ENCODE data around the gene FLT3.
"Not testable (repeated sequence)": the region's sequence is repeated elsewhere in the genome, so short reads cannot be mapped to it uniquely, and the experiment has no call there.

FLT3 gene

DNA sequence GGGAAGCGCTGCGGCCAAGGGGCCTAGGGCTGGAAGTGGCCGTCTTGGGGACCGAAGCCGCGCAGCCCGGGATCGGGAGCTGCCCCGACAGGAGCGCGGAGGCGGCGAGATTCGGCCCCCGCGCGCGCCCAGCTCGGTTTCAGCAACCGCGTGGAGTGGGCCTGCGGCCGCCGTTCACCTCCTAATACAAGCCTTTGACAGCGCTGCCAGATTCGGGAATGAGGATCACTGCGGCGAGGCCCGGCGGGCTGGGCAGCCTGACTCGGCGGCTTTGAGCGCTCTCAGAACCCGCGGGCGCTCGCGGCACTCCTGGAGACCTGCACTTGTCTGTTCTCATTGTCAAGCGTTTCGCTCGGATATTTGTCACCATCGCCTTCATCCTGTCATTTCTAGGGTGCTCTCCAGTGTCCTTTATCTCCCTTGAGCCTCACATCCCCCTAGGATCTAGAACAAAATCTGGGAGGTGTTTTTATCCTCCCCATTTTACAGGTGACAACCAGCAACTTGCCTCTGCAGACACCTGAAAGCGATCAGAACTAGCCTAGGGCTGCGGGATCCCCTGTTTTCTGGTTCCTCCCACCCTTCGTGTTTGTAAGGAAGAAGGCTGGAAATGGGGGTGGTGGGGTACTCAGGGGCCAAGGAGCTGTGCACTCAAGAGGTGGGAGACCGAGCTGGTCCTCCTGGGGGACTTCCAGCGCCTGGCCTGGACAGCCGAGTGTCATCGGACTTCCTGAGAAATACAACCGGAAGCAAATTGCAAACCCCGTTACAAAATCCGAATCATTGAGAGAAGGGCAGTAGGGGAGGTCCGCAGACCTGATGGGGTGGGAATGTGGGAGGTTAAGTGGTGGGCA, 129.8 kb downstream of the FLT3 start:
- no peak for DNase-seq

DNA sequence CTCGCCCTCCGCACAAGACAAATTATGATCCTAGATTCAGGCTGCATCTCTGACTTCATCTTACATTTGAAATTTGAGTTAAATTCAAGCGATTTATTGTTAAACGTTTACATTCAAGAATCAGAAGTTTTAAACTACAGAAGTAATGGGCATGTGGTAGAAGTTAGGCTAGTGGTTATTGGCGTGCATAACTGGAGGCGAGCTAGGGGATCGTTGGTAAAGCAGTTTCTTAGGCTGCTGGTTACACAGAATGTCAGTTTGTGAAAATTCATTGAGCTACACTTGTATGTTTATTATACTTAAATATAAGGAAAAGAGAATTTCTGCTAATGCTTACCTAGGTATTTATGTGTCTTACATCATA, 130.5 kb downstream of the FLT3 start:
- no peak for DNase-seq

DNA sequence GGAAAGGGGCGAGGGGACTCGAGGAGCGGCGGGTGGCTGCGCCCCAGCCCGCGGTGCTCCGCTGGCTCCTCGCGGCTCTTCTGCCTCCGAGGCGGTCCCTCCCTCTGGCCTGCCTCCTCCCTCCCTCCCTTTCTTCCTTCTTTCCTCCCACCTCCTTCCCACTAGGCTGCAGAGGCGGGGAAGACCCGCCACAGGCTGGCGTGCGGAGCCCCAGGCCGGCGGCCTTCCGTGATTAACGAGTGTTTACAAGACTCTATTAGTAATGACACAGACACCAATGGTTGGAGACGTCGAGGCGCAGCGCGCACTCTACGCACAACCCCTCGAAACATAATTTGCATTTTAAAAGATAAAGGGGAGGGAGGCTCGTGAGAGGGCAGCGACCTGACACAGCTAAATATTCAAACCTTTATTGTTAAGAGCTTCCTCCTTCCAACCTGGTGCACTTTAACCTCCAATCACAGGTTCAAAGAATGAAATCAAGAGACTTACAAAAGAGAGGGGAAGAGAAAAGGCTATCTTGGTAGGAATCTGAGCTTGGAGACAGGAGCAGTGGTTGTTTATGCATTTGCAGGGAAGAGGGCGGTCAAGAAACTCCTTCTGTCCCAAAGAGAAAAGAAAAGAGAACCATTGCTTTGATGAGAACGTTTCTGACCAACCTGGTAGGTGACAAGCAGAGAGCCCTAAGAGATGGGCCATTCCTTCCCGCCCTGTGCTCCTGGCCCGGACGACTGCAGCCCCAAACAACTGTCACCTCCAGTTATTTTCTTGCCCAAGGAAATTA, 131.1 kb downstream of the FLT3 start, which contains the start of gene CDX2:
Gene CDX2 (minus strand): TSS at position 234 of the 784 bp plus-strand sequence. CDS start 309 bp downstream, outside the sequence.
- no peak for DNase-seq

DNA sequence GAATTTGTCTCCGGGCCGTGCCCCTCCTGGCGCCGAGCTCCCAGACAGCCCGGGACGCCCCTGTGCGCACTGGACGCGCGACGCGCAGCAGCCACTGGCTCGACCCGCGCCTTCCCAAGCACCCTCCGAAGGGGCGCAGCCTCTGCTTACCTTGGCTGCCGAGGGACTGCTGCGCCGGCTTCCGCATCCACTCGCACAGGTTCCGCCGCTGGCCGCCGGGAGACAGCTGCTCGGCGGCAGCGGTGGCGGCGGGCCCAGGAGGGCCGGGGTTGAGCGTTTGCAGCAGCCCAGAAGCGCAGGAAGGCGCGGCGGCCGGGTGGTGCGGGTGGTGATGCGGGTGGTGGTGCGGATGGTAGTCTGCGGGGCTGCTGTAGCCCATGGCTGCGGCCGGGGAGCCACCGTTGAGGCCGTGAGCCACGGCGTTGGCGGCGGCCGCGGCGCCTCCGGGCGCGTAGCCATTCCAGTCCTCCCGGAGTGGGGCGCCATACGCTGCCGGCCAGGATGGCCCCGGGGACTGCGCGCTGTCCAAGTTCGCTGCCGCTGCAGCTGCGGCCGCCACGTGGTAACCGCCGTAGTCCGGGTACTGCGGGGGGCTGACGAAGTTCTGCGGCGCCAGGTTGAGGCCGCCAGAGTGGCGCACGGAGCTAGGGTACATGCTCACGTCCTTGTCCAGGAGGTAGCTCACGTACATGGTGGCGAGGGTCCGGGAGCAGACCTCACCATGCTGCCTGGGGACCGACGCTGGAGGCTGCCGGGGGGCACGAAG, 131.9 kb downstream of the FLT3 start:
- DNase-seq: no peak

DNA sequence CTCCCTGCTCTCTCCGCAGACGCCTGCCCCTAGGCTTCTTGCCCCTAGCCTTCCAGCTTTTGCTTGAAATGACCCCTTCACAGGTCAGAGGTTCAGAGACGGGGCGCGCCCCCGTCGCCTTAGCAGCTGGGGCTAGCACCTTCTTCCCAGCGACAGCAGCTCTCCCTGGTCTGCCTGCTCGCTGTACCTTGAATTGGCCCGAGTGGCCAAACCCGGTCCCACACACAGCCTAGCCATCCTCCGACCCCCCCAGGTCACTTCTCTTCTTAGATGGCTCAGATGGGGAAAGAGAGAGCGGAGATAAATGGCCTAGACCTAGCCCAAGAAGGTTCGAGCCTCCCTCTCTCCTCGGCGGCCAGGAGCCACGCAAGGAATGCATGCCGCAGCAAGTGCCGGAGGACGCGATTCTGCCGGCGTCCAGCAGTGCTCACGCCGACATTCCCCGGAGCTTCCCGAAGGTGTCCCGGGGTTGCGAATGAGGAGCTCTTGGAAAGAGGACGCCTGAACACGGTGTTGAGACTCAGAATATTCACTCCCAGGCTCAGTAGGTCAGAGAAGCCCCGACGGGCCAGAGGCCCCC, 132.6 kb downstream of the FLT3 start:
- DNase-seq: no peak

DNA sequence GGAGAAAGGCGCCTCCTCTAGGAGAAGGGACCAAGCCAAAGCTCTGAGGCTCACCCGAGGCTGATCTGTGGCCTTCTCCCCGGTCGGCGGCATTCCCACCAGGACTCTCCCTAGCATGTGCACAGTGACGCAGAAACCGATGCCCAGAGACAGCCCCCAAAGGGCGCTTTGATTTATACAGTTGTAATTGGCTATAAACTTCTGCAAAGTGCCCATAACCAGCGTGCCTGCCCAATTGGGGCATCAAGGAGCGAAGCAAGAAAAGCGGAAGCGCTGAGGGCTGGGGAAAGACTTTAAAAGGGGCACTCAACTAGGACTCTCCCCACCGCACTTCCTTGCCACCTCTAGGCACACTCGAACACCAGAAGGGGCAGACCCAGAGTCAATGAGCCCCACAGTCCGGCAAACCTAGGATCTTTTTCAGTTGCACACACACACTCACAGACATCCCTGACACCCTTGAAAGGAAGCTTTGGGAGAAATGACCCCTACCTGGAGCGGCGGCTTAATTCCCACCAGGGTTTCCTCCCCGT, 133.1 kb downstream of the FLT3 start:
- DNase-seq: no peak

DNA sequence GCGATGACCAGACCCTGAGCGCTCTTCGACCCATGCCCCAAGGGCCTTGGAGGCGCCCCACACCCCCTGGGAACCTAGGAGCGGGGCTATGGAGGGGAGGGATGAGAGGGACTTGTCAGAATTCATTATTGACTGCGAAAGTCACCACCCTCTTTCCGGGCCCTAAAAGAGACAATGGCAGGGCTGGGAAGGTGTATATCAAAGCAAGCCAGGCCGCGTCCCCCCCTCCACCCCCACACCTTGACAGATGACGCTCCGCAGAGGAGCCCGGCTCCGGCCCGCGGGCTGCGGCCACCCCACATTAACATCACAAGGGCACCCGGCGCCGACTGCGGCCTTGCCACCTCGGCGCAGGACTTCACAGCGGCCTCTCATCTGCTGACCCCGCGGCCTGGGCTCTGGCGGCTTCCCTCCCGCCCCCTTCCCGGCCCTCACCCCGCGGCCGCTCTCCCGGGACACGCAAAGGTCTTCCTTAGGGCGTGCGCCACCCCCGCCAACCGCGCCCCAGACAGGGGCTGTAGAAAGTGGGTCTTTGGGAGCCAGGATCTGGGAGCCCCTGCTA, 133.7 kb downstream of the FLT3 start:
- no peak for DNase-seq

DNA sequence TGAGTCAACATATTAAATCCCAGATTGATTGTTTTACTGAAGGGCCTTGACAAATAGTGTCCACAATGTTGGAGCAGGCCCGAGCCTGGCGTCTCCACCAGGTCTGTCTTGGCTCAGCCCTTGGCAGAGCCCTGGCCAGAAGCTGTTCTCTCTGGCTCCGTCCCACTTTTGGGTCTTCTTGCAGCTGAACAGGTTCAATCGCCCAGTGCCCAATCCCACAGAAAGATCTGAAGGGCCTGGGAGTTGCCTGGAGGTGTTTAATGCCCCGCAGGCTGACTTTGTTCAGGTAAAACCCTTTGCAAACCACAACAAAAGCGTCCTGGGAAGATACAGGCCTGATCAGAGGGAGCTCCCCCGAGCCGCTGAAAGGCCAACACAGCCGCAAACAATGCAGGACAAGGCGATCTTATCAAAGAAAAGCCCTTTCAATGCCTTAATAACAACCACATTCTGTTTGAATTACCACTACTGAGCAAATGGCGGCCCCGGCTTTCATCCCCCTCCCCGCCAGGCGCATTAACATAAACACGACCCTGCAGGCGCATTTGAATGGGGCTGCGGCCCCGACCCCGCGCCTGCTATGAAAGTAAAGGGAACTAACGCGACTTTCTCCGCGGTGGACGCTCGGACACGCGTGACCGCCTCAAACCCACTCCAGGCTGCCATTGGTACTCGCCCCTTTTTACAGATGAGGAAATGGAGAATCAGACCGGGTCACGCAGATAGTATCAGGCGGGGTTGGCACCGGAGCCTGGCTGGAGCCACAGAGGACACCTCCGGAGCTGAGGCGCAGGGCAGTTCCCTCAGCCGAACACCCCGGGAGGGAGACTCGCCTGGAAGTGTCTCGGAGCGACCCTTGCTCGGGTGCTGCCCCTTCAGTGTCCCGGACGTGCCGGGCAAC, 134.4 kb downstream of the FLT3 start:
- no peak for DNase-seq

DNA sequence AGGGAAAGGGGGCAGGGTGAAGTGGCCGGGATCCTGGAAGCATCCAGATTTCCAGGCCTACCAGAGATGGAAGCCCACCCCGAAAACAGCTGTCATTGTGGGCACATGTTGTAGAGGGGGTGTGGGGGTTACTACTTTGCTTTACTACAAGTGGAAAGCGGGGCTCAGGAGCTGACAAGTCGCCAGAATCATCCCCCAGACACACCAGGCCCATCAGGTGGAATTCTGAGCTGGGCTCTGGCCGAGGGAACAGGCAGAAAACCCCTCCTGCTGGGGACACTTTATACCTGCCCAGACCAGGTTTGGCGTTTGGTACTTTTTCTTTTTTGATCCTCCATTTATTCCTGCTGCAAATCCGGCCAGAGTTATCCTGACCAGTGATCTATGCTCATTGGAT, 135.0 kb downstream of the FLT3 start:
- no peak for DNase-seq

DNA sequence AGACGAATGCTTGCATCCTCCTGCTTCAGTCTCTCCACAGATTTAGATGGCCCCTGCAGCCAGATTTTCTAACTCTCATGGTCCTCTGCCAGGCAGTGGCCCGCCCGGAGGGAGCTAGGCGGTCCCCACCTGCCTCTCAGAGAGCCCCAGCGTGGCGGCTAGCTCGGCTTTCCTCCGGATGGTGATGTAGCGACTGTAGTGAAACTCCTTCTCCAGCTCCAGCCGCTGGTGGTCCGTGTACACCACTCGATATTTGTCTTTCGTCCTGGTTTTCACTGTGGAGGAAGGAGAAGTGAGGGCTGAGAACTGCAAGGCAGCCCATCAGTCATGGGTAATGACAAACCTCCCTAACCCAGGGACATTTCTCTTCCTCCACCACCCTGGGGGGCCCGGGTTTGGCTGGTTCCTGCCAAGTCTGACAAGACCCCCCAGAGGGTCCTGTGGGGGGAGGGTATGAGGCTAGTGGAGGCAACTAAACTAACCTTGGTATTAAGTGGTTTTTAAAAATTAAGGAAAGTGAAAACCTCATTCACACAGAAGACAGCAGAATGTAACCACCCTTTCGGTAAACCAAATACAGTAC, 135.5 kb downstream of the FLT3 start:
- no peak for DNase-seq

DNA sequence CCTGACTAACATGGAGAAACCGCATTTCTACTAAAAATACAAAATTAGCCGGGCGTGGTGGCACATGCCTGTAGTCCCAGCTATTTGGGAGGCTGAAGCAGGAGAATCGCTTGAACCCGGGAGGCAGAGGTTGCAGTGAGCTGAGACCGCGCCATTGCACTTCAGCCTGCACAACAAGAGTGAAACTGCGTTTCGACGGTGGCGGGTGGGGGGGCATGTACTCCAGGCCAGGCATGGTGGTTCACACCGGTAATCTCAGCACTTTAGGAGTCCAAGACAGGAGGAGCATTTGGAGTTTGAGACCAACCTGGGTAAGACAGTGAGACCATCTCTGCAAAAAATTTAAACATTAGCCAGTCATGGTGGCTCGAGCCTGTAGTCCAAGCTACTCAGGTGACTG, 136.2 kb downstream of the FLT3 start:
- DNase-seq: not testable (repeated sequence)

DNA sequence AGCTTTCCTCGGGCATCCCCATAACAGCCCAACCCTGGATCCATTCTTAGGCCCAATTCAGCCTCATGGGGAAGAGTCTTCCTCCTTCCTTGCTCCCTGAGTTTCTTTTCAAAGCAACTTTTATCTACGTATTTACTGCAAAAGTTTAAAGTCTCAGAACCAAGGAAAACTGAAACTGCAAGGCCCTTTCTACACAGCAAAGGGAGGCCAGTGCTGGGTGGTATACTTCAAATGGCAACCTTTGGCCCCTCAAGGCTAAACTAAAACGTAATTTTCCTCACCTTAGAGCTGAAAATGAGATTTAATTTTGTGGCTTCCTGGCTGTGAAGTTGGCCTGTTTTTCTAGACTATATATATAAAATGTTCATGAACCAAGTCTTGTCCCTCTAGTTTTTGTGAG, 136.9 kb downstream of the FLT3 start:
- DNase-seq: no peak

DNA sequence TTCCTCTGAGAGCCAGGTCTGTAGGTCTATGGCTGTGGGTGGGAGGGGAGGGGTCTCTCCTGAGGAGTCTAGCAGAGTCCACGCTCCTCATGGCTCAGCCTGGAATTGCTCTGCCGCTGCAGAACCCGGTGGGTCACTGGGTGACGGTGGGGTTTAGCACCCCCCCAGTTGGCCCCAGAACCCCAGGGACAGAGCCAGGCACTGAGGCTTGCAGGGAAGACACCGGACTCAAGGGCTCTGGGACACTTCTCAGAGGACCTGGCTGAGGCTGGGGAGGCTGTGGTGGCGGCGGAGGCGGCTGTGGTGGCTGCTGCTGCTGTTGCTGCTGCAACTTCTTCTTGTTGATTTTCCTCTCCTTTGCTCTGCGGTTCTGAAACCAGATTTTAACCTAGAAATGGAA, 137.4 kb downstream of the FLT3 start:
- DNase-seq: no peak

DNA sequence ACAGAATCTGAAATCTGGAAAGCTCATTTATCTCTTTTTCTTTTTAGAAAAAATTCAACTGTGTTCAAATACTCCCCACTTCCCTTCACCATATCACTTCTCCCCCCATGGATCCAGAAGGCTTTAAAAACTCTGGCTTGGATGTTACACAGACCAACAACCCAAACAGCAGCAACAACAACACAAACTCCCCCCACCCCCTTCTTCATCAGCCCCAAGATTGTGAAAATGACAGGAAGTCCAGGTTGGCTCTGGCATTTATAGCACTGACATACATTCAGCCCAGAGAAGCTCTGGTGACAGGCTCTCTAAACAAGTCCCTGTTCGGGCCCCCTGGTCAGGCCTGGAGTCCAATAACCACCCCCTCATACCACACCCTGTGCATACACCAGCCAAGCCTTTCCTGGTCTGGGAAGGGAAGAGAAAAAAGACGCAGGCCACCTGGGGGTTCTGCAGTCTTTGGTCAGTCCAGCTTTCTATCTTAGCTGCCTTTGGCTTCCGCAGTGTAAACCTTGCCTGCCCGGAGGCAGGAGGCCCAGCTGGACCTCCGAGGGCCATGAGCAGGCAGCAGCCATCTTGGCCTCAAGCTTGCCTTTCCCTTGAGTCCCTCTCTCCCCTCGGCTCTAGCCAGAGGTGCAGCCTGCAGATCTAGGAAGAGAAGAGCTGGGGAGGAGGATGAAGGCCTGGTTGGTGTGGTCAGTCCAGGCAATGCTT, 138.1 kb downstream of the FLT3 start:
- no peak for DNase-seq

DNA sequence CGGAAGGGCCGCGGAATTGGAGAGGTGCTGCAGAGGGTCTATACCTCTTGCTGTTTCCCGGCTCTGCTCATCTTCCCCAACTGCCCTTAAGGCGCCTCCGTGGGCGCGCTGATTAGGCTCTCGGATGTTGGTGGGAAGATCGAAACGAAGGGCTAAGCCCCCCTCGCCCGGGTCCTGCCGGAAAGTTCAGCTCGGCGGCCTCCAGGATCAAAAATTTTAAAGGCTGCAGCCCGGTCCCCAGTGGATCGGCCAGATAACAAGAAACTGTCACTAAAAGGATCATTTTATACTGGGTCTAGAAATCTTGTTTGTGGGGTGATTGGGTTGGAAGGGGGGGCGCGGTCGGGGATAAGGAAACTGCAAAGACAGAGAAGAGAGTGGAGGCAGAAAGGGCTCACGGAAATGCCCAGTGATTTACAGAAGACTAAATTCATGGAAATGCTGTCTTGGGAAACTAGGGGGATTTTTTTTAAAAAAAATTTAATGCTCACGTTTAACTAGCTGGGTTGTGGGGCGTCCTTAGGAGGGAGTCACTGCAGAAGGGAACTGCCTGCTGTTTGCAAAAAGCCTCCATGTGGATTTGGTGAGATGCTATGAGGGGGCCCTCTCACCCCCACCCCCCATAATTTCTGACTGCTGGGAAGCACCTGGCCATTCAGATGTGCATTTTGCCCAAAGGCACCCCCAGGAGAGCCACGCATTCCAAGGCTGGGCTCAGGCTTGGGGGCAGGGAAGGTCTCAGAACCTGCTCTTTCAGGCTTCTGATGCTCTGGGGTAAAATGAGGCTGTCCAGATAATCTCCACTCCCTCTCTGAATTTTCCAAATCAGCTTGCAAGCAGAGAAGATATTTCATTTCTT, 138.9 kb downstream of the FLT3 start:
- DNase-seq: no peak

DNA sequence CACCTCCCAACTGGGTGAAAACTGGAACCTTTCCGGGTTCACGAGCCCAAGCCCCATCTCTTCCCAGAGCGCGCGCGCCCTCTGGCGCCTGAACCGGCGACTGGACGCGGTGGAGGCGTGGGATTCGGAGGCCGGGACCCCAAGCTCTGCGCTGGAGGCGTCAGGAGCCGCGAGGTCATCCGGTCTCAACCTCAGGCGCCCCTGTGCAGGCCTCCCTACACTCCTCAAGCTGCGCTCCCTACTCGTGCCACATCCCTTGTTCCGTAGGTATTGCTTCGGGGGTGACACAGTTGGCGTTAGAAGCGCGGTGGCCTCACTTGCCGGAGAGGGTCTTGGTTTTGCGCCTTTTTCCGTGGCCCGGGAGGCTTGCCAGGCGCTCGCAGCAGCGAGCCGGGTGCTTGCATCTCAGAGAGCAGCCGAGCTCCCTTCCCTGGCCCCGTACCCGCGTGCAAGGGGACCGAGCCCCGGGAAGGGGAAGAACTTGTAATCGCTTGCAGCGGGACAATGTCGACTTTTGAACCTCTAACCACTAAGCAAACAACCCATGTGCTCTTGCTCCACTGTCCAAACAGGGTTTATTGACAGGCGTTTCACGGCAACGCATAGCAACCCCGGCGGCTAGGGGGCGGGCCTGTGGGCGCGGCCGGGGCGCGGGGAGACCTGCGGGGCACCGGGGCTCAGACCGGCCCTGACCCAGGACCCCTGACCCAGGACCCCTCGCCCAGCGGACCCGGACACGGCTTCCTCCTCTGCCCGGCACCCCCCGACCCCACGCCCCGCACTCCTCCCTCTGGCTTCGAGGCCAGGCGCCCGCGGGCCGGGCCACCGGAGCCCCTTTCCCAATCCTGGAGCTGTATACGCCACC, 139.8 kb downstream of the FLT3 start:
- no peak for DNase-seq

DNA sequence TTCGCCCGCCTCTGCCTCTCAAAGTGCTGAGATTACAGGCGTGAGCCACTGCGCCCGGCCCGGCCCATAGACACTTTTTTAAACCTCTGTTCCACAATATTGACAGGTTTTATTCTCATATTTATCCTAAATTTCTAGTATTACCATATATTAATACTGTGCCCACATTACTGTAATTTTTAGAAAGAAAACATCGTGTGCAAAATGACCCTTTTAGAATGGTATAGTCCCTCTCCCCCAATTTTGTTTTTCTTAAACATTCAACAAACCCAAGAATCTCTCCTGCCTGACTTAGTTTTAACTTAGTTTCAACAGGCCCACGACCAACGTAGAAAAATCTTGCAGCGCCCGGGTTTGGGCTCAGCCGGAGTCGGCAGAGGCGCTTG, 140.4 kb downstream of the FLT3 start:
- no peak for DNase-seq

DNA sequence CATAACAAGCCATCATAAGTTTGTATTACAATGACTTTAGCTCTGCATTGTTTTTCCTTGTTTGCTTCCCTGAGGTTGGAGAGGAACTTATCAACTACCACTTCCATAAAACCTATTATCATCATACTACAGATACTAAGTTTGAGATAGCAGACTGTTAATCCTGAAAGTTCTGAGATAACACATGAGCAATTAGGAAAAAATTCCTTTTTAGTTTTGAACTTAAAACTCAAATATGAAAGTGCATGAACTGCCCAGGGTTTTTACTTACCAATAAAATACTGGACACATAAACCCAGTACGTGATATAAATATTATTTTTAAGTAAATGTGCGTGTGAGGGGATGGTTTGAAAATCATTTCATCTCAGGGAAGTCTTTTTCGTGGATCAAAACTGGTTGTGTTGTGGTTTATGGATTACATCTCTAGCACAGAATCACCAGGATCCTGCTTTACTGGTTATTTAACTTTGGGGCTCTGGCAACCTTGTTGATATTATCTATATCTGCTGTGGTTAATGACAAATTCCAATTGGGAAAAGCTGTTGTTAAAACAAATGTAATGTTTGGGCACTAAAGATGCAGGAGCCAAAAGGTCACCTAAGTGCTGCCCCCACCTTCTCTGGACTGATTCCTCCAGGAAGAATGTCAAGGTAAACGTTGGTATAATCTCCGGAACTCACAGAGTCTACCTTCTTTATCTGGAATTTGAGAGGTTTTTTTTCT, 143.6 kb downstream of the FLT3 start:
- no peak for DNase-seq
